ENCODE data around the gene VPS13A. TPM values are rescaled to one million over a fixed set of nuclear protein-coding genes. Genes with fewer than 3 reads are reported as not detected.
"Not testable (repeated sequence)": the region's sequence is repeated elsewhere in the genome, so short reads cannot be mapped to it uniquely, and the experiment has no call there.

The VPS13A gene
- total RNA-seq, 1 experiment from 2014 or later, result 31.5 TPM

GRCh38 chr9:77403239-77403638, 225.9 kb downstream of the VPS13A start:
- H3K4me3 Mint-ChIP-seq, result no peak overlapping the region
- no peak overlapping the region for H3K27ac Mint-ChIP-seq
- H3K4me1 Mint-ChIP-seq, result peaks cover 3% of the 10 kb centered on the region; the same call in 1 of the 2 replicates
- POLR2A ChIA-PET, result no interaction called here
- CTCF ChIA-PET, result no interaction called here
- TF ChIP-seq SP1 (CRISPR knock-in tag; conservative IDR thresholded peaks at IDR 0.05) (no peak), ZNF317 (CRISPR knock-in tag; IDR thresholded peaks at IDR 0.05; ENCODE audit: borderline replicate concordance, low read depth) (no peak), FOXK1 (CRISPR knock-in tag; IDR thresholded peaks at IDR 0.05) (no peak), TEAD4 (CRISPR knock-in tag; IDR thresholded peaks at IDR 0.05) (no peak), PREB (CRISPR knock-in tag; IDR thresholded peaks at IDR 0.05; ENCODE audit: borderline replicate concordance) (no peak), IRF1 (CRISPR knock-in tag; IDR thresholded peaks at IDR 0.05) (no peak), E2F4 (CRISPR knock-in tag; IDR thresholded peaks at IDR 0.05; ENCODE audit: borderline replicate concordance, low read depth) (no peak), ATF2 (CRISPR knock-in tag; IDR thresholded peaks at IDR 0.05; ENCODE audit: borderline replicate concordance, low read depth) (no peak), AFF4 (CRISPR knock-in tag; IDR thresholded peaks at IDR 0.05; ENCODE audit: borderline replicate concordance) (no peak), JAZF1 (CRISPR knock-in tag; IDR thresholded peaks at IDR 0.05) (no peak), EMX1 (CRISPR knock-in tag; IDR thresholded peaks at IDR 0.05) (no peak), NR3C1 (CRISPR knock-in tag; conservative IDR thresholded peaks at IDR 0.05; ENCODE audit: low read depth) (no peak), ATF1 (CRISPR knock-in tag; IDR thresholded peaks at IDR 0.05) (no peak), ZNF423 (CRISPR knock-in tag; IDR thresholded peaks at IDR 0.05) (no peak), ZBTB43 (CRISPR knock-in tag; IDR thresholded peaks at IDR 0.05) (no peak), ZNF232 (CRISPR knock-in tag; IDR thresholded peaks at IDR 0.05) (no peak), STAT6 (CRISPR knock-in tag; conservative IDR thresholded peaks at IDR 0.05; ENCODE audit: low read depth) (no peak), ZNF121 (CRISPR knock-in tag; IDR thresholded peaks at IDR 0.05) (no peak), NR2C2 (CRISPR knock-in tag; IDR thresholded peaks at IDR 0.05) (no peak)
- DNase-seq (ENCODE audit: low spot score) (no peak), ATAC-seq (no peak)
- peaks cover 15% of the 10 kb centered on the region for H3K9me3 Mint-ChIP-seq
- H3K27me3 Mint-ChIP-seq (ENCODE audit: low read depth), result peaks cover 4% of the 10 kb centered on the region; the same call in 1 of the 2 replicates
- peaks cover 30% of the 10 kb centered on the region for H3K36me3 Mint-ChIP-seq

- CTCF ChIA-PET; ATAC-seq; H3K27me3 Mint-ChIP-seq (ENCODE audit: low read depth); POLR2A ChIA-PET; H3K4me1 Mint-ChIP-seq; DNase-seq (ENCODE audit: low spot score); H3K27ac Mint-ChIP-seq; H3K4me3 Mint-ChIP-seq: not testable (repeated sequence)
- Mint-ChIP-seq H3K36me3 (peaks cover 69% of the 10 kb centered on the region), H3K9me3 (peaks cover 39% of the 10 kb centered on the region)
These were observed 231.2 kb downstream of the VPS13A start for GRCh38 chr9:77408521-77408920.

Data from WTC11 (cell line).